Measurements from ENCODE around the gene VWA8.
A peak's percentile ranks its signal among the peaks of the same experiment; 100 is the strongest.
"Not testable (repeated sequence)": the region's sequence is repeated elsewhere in the genome, so short reads cannot be mapped to it uniquely, and the experiment has no call there.

The VWA8 gene

DNA sequence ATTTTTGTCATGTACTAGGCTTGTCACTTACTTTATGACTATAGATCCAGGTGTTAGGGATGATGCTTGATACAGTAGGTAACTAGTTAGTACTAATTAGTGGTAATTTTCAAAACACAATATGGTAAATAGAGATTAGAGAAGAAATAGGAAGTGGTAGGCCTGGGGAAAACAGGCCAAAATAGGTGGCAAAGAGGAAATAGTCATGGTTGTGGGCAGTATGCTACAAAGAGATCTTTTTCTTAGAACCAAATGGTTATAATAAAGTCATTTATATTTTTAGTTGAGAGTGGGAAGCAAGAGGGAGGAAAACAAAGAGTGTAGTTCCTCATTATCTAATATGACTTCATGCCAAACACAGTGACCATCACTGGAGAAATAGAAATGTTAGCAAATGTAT is 9.1 kb upstream of the VWA8 start:
- H3K27me3 ChIP-seq (ENCODE audit: control insufficient read depth in 1 of 2, insufficient read depth in 2 of 2, low read length in 2 of 2): no peaks in the 10 kb centered on the region
- no peaks in the 10 kb centered on the region for H3K4me1 ChIP-seq (ENCODE audit: control insufficient read depth in 1 of 2, insufficient read depth in 2 of 2, low read length in 2 of 2)
- H3K9ac ChIP-seq (ENCODE audit: low read depth in 1 of 2, low read length in 2 of 2): no peak overlapping the region
- H3K4me3 ChIP-seq (ENCODE audit: low read depth in 1 of 2, low read length in 2 of 2): no peak overlapping the region
- H3K36me3 ChIP-seq (ENCODE audit: control insufficient read depth in 1 of 2, insufficient read depth in 2 of 2, low read length in 2 of 2): no peaks in the 10 kb centered on the region
- H3K9me3 ChIP-seq (ENCODE audit: control insufficient read depth in 1 of 2, low read length in 2 of 2): no peaks in the 10 kb centered on the region
- H3K27ac ChIP-seq (ENCODE audit: low read depth, low read length): no peak overlapping the region

DNA sequence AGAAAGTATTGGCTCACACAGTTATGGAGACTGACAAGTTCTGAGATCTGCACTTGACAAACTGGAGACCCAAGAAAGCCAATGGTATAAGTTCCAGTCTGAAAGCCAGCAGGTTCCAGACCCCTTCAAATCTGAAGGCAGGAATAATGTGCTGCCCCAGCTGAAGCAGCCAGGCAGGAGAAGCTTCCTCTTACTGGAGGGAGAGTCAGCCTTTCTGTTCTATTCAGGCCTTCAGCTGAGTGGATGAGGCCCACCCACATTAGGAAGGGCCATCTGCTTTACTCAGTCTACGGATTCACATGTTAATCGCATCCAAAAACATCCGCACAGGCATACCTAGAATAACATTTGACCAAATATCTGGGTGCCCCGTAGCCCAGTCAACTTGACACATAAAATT is 8.2 kb upstream of the VWA8 start:
- Histone ChIP-seq H3K27ac (ENCODE audit: low read depth, low read length) (no peak overlapping the region), H3K9ac (ENCODE audit: low read depth in 1 of 2, low read length in 2 of 2) (no peak overlapping the region), H3K36me3 (ENCODE audit: control insufficient read depth in 1 of 2, insufficient read depth in 2 of 2, low read length in 2 of 2) (no peaks in the 10 kb centered on the region), H3K27me3 (ENCODE audit: control insufficient read depth in 1 of 2, insufficient read depth in 2 of 2, low read length in 2 of 2) (no peaks in the 10 kb centered on the region), H3K4me1 (ENCODE audit: control insufficient read depth in 1 of 2, insufficient read depth in 2 of 2, low read length in 2 of 2) (no peaks in the 10 kb centered on the region), H3K9me3 (ENCODE audit: control insufficient read depth in 1 of 2, low read length in 2 of 2) (no peaks in the 10 kb centered on the region), H3K4me3 (ENCODE audit: low read depth in 1 of 2, low read length in 2 of 2) (no peak overlapping the region)

DNA sequence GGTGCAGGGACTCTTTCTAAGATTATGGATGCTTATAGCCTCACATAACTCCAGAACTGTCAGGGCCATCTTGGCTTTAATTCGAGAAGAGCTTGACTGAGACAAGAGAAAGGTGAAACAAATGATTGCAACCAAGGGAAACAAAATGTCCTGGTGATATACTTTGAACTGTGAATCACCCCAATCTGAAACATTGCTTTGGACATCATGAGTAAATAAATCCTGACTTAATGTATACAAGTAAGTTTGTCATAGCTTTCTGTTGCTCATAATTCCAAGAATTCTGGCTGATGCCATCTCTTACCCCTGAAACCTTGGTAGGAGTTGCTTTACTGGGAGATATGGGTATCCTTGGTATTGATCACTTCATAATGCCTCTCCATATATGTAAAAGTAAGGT is 5.8 kb upstream of the VWA8 start:
- H3K9me3 ChIP-seq (ENCODE audit: control insufficient read depth in 1 of 2, low read length in 2 of 2): no peaks in the 10 kb centered on the region
- H3K36me3 ChIP-seq (ENCODE audit: control insufficient read depth in 1 of 2, insufficient read depth in 2 of 2, low read length in 2 of 2): no peaks in the 10 kb centered on the region

DNA sequence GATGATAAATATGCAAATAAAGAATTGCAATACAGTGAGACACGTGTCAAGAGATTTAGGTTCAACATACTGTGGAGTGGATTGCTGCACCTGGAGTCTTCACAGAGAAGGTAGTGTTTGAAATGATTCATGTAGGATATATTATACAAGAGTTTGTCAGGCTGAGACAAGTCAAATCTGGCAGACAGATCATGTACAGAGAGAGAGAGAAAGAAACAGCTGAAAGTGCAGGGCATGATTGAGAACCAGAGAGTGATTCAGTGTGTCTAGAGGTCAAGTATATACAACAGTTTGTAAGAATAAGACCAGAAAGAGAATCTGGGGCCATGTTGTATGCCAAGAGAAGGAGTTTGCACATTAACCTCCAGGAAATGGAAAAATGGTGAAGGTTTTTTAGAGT is 2.1 kb upstream of the VWA8 start:
- H3K27me3 ChIP-seq (ENCODE audit: control insufficient read depth in 1 of 2, insufficient read depth in 2 of 2, low read length in 2 of 2): no peaks in the 10 kb centered on the region
- no peaks in the 10 kb centered on the region for H3K36me3 ChIP-seq (ENCODE audit: control insufficient read depth in 1 of 2, insufficient read depth in 2 of 2, low read length in 2 of 2)
- H3K4me3 ChIP-seq (ENCODE audit: low read depth in 1 of 2, low read length in 2 of 2): no peak overlapping the region
- H3K27ac ChIP-seq (ENCODE audit: low read depth, low read length): no peak overlapping the region
- peaks cover 12 to 13% of the 10 kb centered on the region in 2 donors for H3K4me1 ChIP-seq (ENCODE audit: control insufficient read depth in 1 of 2, insufficient read depth in 2 of 2, low read length in 2 of 2)
- no peaks in the 10 kb centered on the region for H3K9me3 ChIP-seq (ENCODE audit: control insufficient read depth in 1 of 2, low read length in 2 of 2)
- H3K9ac ChIP-seq (ENCODE audit: low read depth in 1 of 2, low read length in 2 of 2): no peak overlapping the region

More for the DNA sequence above, 5.8 kb upstream of the VWA8 start:
- peaks cover 0 to under 1% of the 10 kb centered on the region in 2 donors for H3K4me1 ChIP-seq (ENCODE audit: control insufficient read depth in 1 of 2, insufficient read depth in 2 of 2, low read length in 2 of 2)
- no peaks in the 10 kb centered on the region for H3K27me3 ChIP-seq (ENCODE audit: control insufficient read depth in 1 of 2, insufficient read depth in 2 of 2, low read length in 2 of 2)
- H3K4me3 ChIP-seq (ENCODE audit: low read depth in 1 of 2, low read length in 2 of 2): no peak overlapping the region
- no peak overlapping the region for H3K9ac ChIP-seq (ENCODE audit: low read depth in 1 of 2, low read length in 2 of 2)
- H3K27ac ChIP-seq (ENCODE audit: low read depth, low read length): no peak overlapping the region

DNA sequence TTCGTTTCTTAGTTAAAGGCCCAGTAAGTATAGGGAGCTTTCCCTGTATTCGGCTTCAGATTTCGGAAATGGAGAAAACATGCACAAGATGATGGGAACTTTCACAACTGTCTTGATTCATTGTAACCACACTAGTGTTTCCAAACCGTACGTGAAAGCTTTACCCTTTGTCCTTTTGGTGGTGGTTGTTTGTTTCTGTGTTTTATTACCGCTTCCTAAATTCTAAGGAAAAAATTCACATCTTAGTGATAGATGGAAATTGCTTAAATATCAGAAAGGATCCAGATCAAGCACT is 504 bp upstream of the VWA8 start:
- Histone ChIP-seq H3K36me3 (ENCODE audit: control insufficient read depth in 1 of 2, insufficient read depth in 2 of 2, low read length in 2 of 2) (no peaks in the 10 kb centered on the region), H3K27me3 (ENCODE audit: control insufficient read depth in 1 of 2, insufficient read depth in 2 of 2, low read length in 2 of 2) (no peaks in the 10 kb centered on the region), H3K9me3 (ENCODE audit: control insufficient read depth in 1 of 2, low read length in 2 of 2) (no peaks in the 10 kb centered on the region), H3K4me1 (ENCODE audit: control insufficient read depth in 1 of 2, insufficient read depth in 2 of 2, low read length in 2 of 2) (peaks cover 12 to 13% of the 10 kb centered on the region in 2 donors), H3K9ac (ENCODE audit: low read depth in 1 of 2, low read length in 2 of 2) (peak overlapping the region; percentile 70 to 73), H3K27ac (ENCODE audit: low read depth, low read length) (peak overlapping the region; percentile 39), H3K4me3 (ENCODE audit: low read depth in 1 of 2, low read length in 2 of 2) (peak overlapping the region; percentile 76 to 83)

DNA sequence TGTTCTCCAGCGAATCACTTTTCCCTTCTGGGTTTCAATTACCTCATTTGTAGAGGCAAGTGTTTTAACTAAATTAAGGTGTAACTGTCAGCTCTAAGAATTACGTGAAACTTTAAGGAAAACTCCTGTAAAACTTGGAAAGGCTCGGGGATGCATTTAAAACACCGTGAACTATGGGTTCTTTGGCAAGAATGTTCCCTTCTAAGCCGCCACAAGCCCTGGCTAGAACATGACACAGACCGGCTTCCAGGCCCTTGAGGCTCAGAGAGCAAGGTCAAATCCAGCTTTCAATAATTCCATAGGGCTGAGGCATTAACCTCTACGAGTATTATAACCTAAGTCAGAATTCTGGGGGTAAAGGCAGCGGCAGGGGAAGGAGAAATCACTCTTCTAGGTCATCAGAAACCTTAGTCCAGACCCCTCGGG is 685 bp downstream of the VWA8 start:
- Histone ChIP-seq H3K27me3 (ENCODE audit: control insufficient read depth in 1 of 2, insufficient read depth in 2 of 2, low read length in 2 of 2) (no peaks in the 10 kb centered on the region), H3K36me3 (ENCODE audit: control insufficient read depth in 1 of 2, insufficient read depth in 2 of 2, low read length in 2 of 2) (no peaks in the 10 kb centered on the region), H3K27ac (ENCODE audit: low read depth, low read length) (peak overlapping the region; percentile 39), H3K4me3 (ENCODE audit: low read depth in 1 of 2, low read length in 2 of 2) (peak overlapping the region; percentile 76 to 83), H3K9ac (ENCODE audit: low read depth in 1 of 2, low read length in 2 of 2) (peak overlapping the region; percentile 70 to 73), H3K4me1 (ENCODE audit: control insufficient read depth in 1 of 2, insufficient read depth in 2 of 2, low read length in 2 of 2) (peaks cover 12 to 13% of the 10 kb centered on the region in 2 donors), H3K9me3 (ENCODE audit: control insufficient read depth in 1 of 2, low read length in 2 of 2) (no peaks in the 10 kb centered on the region)

DNA sequence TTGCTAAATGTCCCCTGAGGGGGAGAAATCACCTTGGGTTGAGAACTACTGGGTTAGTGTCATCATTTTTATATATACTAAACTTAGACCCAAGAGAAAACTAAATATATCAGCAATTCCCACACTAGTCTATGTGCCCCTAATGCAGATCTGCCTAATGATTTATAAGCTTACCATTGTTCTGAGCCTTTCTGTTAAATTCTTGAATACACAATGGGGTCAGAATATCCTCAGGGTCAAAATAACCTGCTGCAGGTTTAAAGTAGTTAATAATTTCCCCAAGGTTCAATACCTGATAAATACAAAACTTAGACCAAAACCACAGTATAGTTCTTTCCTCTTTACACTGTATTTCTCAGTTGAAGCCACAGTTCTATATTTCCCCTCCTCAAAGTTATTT is 4.6 kb downstream of the VWA8 start:
- no peaks in the 10 kb centered on the region for H3K36me3 ChIP-seq (ENCODE audit: control insufficient read depth in 1 of 2, insufficient read depth in 2 of 2, low read length in 2 of 2)
- H3K4me3 ChIP-seq (ENCODE audit: low read depth in 1 of 2, low read length in 2 of 2): no peak overlapping the region
- H3K27me3 ChIP-seq (ENCODE audit: control insufficient read depth in 1 of 2, insufficient read depth in 2 of 2, low read length in 2 of 2): no peaks in the 10 kb centered on the region
- H3K27ac ChIP-seq (ENCODE audit: low read depth, low read length): no peak overlapping the region
- H3K9me3 ChIP-seq (ENCODE audit: control insufficient read depth in 1 of 2, low read length in 2 of 2): no peaks in the 10 kb centered on the region
- H3K9ac ChIP-seq (ENCODE audit: low read depth in 1 of 2, low read length in 2 of 2): no peak overlapping the region
- H3K4me1 ChIP-seq (ENCODE audit: control insufficient read depth in 1 of 2, insufficient read depth in 2 of 2, low read length in 2 of 2): peaks cover 8 to 12% of the 10 kb centered on the region in 2 donors

DNA sequence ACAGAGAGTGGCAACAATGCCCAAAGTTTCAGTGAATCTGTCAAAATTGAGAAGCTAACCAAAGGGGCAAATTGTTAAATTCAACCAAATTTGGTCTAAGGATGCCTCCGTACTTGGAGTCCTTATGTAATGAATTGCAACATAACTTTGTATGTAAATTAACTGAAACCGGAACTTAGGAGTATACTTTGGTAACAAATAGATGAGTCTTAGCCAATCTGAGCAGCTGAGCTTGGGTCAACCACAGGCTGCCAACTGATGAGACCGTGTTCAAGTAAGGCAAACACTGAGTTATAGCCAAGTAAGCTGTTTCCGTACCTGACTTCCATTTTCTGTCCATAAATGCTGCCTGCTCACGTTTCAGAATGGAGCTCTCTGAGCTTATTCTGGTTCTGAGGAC is 5.3 kb downstream of the VWA8 start:
- Histone ChIP-seq H3K4me3 (ENCODE audit: low read depth in 1 of 2, low read length in 2 of 2) (no peak overlapping the region), H3K4me1 (ENCODE audit: control insufficient read depth in 1 of 2, insufficient read depth in 2 of 2, low read length in 2 of 2) (peaks cover 7 to 12% of the 10 kb centered on the region in 2 donors)

DNA sequence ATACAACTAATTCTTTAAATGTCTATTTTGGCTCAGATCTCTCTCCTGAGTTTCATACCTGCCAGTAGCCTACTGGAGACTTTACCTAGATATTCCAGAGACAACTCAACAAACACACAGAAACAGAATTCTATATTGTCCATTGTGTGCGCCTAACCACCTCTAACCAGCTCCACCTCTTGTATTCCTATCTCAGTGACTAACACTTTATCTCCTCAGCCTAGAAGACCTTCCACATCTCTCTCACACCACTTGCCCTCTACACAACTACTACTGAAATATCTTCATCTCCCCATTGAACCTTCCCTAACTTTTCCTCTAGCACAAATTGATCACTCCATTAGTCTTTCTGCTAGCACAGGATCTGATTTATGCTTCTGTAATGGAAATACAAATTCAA is 6.7 kb downstream of the VWA8 start:
- H3K9ac ChIP-seq (ENCODE audit: low read depth in 1 of 2, low read length in 2 of 2): no peak overlapping the region
- no peak overlapping the region for H3K27ac ChIP-seq (ENCODE audit: low read depth, low read length)
- no peak overlapping the region for H3K4me3 ChIP-seq (ENCODE audit: low read depth in 1 of 2, low read length in 2 of 2)
- no peaks in the 10 kb centered on the region for H3K27me3 ChIP-seq (ENCODE audit: control insufficient read depth in 1 of 2, insufficient read depth in 2 of 2, low read length in 2 of 2)
- no peaks in the 10 kb centered on the region for H3K36me3 ChIP-seq (ENCODE audit: control insufficient read depth in 1 of 2, insufficient read depth in 2 of 2, low read length in 2 of 2)
- no peaks in the 10 kb centered on the region for H3K9me3 ChIP-seq (ENCODE audit: control insufficient read depth in 1 of 2, low read length in 2 of 2)
- peaks cover 0 to 7% of the 10 kb centered on the region in 2 donors for H3K4me1 ChIP-seq (ENCODE audit: control insufficient read depth in 1 of 2, insufficient read depth in 2 of 2, low read length in 2 of 2)

More for the DNA sequence above, 5.3 kb downstream of the VWA8 start:
- no peaks in the 10 kb centered on the region for H3K9me3 ChIP-seq (ENCODE audit: control insufficient read depth in 1 of 2, low read length in 2 of 2)
- H3K9ac ChIP-seq (ENCODE audit: low read depth in 1 of 2, low read length in 2 of 2): no peak overlapping the region
- no peaks in the 10 kb centered on the region for H3K27me3 ChIP-seq (ENCODE audit: control insufficient read depth in 1 of 2, insufficient read depth in 2 of 2, low read length in 2 of 2)
- no peak overlapping the region for H3K27ac ChIP-seq (ENCODE audit: low read depth, low read length)
- H3K36me3 ChIP-seq (ENCODE audit: control insufficient read depth in 1 of 2, insufficient read depth in 2 of 2, low read length in 2 of 2): no peaks in the 10 kb centered on the region

DNA sequence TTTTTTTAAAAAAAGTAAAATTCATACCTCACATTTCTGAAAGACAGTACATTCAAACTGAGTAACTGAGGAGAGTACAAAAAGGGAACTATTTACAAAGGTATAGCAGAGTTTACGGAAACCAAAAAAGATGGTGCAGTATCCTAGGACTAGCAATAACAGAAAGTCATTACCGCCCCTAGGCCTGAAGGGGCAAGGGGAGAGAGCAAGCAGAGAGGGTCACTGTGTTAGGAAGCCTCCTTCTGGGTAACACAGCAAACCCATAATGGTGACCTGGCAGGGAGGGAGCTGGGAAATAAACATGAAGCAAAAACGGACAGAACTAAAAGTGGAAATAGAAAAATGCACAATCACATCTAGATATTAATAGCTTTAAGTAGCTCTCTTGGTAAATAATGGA is 8.2 kb downstream of the VWA8 start:
- Histone ChIP-seq H3K4me3 (ENCODE audit: low read depth in 1 of 2, low read length in 2 of 2) (no peak overlapping the region), H3K27ac (ENCODE audit: low read depth, low read length) (no peak overlapping the region), H3K9ac (ENCODE audit: low read depth in 1 of 2, low read length in 2 of 2) (no peak overlapping the region), H3K4me1 (ENCODE audit: control insufficient read depth in 1 of 2, insufficient read depth in 2 of 2, low read length in 2 of 2) (no peaks in the 10 kb centered on the region), H3K9me3 (ENCODE audit: control insufficient read depth in 1 of 2, low read length in 2 of 2) (no peaks in the 10 kb centered on the region), H3K36me3 (ENCODE audit: control insufficient read depth in 1 of 2, insufficient read depth in 2 of 2, low read length in 2 of 2) (peaks cover 0 to 3% of the 10 kb centered on the region in 2 donors), H3K27me3 (ENCODE audit: control insufficient read depth in 1 of 2, insufficient read depth in 2 of 2, low read length in 2 of 2) (no peaks in the 10 kb centered on the region)

DNA sequence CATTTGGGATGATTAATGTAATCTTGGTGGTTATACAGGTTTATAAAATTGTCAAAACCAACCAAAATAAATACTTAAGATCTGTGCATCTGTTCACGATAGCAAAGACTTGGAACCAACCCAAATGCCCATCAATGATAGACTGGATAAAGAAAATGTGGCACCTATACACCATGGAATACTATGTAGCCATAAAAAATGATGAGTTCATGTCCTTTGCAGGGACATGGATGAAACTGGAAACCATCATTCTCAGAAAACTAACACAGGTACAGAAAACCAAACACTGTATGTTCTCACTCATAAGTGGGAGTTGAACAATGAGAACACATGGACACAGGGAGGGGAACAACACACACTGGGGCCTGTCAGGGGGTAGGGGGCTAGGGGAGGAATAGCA is 11.8 kb downstream of the VWA8 start:
- H3K4me1 ChIP-seq (ENCODE audit: control insufficient read depth in 1 of 2, insufficient read depth in 2 of 2, low read length in 2 of 2); H3K4me3 ChIP-seq (ENCODE audit: low read depth in 1 of 2, low read length in 2 of 2); H3K9ac ChIP-seq (ENCODE audit: low read depth in 1 of 2, low read length in 2 of 2); H3K27ac ChIP-seq (ENCODE audit: low read depth, low read length); H3K9me3 ChIP-seq (ENCODE audit: control insufficient read depth in 1 of 2, low read length in 2 of 2); H3K27me3 ChIP-seq (ENCODE audit: control insufficient read depth in 1 of 2, insufficient read depth in 2 of 2, low read length in 2 of 2); H3K36me3 ChIP-seq (ENCODE audit: control insufficient read depth in 1 of 2, insufficient read depth in 2 of 2, low read length in 2 of 2): not testable (repeated sequence)

Measured in duodenal mucosa (tissue), 2 donors.